Right atrium auricular region (tissue), 2 donors: Measurements from ENCODE around the gene NAV2. TPM values are rescaled to one million over a fixed set of nuclear protein-coding genes. Genes with fewer than 3 reads are reported as not detected.

Experiments used
- DNase-seq: peaks from one replicate; pipeline ENCODE4 v3.0.0-alpha.2; 2019; ENCODE audit warnings: low spot score
- H3K27ac ChIP-seq, 2 donors: fragments of 200-600 bp; sonication (generic); 1 replicate in 1 of 2; 2 replicates in 1 of 2; pipeline ENCODE4 v1.5.1; 2016 to 2019
- H3K27me3 ChIP-seq, 2 donors: fragments of 200-600 bp; sonication (generic); one replicate each; pipeline versions ENCODE4 v1.5.1 to v1.6.0; 2017 to 2019
- H3K36me3 ChIP-seq: fragments of 200-600 bp; sonication (generic); one replicate; pipeline ENCODE4 v1.5.1; 2016
- H3K4me1 ChIP-seq, 2 donors: fragments of 200-600 bp; sonication (generic); one replicate each; pipeline versions ENCODE4 v1.5.1 to v1.6.0; 2017 to 2019
- H3K4me3 ChIP-seq, 2 donors: fragments of 200-600 bp; sonication (generic); 1 replicate in 1 of 2; 2 replicates in 1 of 2; pipeline ENCODE4 v1.5.1; 2017 to 2019; ENCODE audit warnings: mild to moderate bottlenecking in 1 of 2, moderate library complexity in 1 of 2
- H3K9me3 ChIP-seq, 2 donors: fragments of 200-600 bp; sonication (generic); one replicate each; pipeline ENCODE4 v1.5.1; 2019
- CTCF ChIP-seq, 2 donors: fragments of 200-600 bp; sonication (generic); IDR thresholded peaks; one replicate each; pipeline ENCODE4 v1.5.1; 2019; ENCODE audit warnings: antibody characterized with exemption in 2 of 2
- total RNA-seq, 2 donors: library from RNA; depleted of rRNA; stranded (reverse); fragments of >200 nt; gene quantifications; one replicate each; pipeline ENCODE4 v1.1.0, GENCODE V29; 2016

Gene NAV2
- total RNA-seq, 2 donors from 2014 or later: 11.4 to 19.2 TPM

- peak overlapping the region in 1 of 2 donors; percentile 31 for H3K27ac ChIP-seq
- H3K36me3 ChIP-seq: no peaks in the 10 kb centered on the region
- H3K4me3 ChIP-seq: no peak overlapping the region
- H3K27me3 ChIP-seq: no peaks in the 10 kb centered on the region
- H3K4me1 ChIP-seq: peaks cover 0 to 46% of the 10 kb centered on the region in 2 donors
- no peak for TF ChIP-seq CTCF (IDR thresholded peaks at IDR 0.05)
- no peak for DNase-seq
- H3K9me3 ChIP-seq: no peaks in the 10 kb centered on the region
Observed at GRCh38 chr11:19789835-19790710, 77.4 kb downstream of the NAV2 start.

- H3K36me3 ChIP-seq: no peaks in the 10 kb centered on the region
- no peak for TF ChIP-seq CTCF (IDR thresholded peaks at IDR 0.05)
- no peaks in the 10 kb centered on the region for H3K27me3 ChIP-seq
- no peak for DNase-seq
- no peaks in the 10 kb centered on the region for H3K9me3 ChIP-seq
- H3K4me3 ChIP-seq: no peak overlapping the region
- no peak overlapping the region for H3K27ac ChIP-seq
- H3K4me1 ChIP-seq: peaks cover 0 to 49% of the 10 kb centered on the region in 2 donors
Observed at GRCh38 chr11:19790831-19791552, 78.4 kb downstream of the NAV2 start.

GRCh38 chr11:19792510-19792909, 79.9 kb downstream of the NAV2 start:
- no peaks in the 10 kb centered on the region for H3K27me3 ChIP-seq
- no peak overlapping the region for H3K4me3 ChIP-seq
- peaks cover 0 to 49% of the 10 kb centered on the region in 2 donors for H3K4me1 ChIP-seq
- H3K36me3 ChIP-seq: no peaks in the 10 kb centered on the region
- H3K27ac ChIP-seq: peak overlapping the region in 1 of 2 donors; percentile 30
- H3K9me3 ChIP-seq: no peaks in the 10 kb centered on the region
- DNase-seq: no peak
- no peak for TF ChIP-seq CTCF (IDR thresholded peaks at IDR 0.05)

DNA sequence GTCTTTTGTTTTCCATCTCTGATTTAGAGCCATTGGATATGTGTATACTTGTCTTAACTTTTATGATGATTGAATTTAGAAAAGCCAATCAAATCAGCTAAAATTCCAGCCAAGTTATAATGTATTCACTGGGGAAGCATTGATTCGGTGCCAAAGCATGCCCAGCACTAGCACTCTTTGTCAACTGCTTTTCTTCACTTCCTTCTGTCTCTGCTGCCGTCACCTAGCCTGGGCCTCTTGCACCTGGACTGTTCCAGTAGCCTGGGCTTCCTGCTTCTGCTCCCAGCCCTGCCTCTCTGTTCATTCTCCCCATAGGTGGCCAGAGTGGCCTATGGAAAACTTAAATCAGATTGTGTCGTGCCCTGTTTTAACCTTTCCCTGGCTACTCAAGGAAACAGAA, 80.7 kb downstream of the NAV2 start:
- H3K9me3 ChIP-seq: no peaks in the 10 kb centered on the region
- peak overlapping the region in 1 of 2 donors; percentile 40 for H3K27ac ChIP-seq
- no peak overlapping the region for H3K4me3 ChIP-seq
- no peak for TF ChIP-seq CTCF (IDR thresholded peaks at IDR 0.05)
- no peaks in the 10 kb centered on the region for H3K36me3 ChIP-seq
- H3K27me3 ChIP-seq: no peaks in the 10 kb centered on the region
- no peak for DNase-seq
- peaks cover 0 to 49% of the 10 kb centered on the region in 2 donors for H3K4me1 ChIP-seq

DNA sequence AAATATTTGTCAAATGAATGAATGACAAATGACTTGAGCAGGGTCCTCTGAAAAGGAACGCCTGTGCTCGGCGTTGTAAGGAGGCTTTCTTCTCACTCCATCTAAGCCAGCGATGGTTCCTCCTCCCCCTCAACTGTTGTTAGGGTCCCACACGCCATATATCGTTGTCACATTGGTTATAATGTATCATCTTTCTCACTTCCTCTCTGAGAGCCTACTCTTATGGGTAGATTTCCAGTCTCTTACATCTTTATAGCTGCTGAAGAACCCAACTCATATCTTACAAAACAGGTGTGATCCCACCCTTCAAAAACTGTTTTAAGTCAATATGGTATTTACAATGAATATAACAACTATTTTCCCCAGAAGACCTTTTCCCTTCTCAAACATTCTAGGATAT, 81.5 kb downstream of the NAV2 start:
- TF ChIP-seq CTCF (IDR thresholded peaks at IDR 0.05): no peak
- no peaks in the 10 kb centered on the region for H3K9me3 ChIP-seq
- DNase-seq: no peak

More for the DNA sequence above, 81.5 kb downstream of the NAV2 start:
- Histone ChIP-seq H3K27ac (no peak overlapping the region), H3K4me1 (peaks cover 0 to 52% of the 10 kb centered on the region in 2 donors), H3K27me3 (no peaks in the 10 kb centered on the region), H3K36me3 (no peaks in the 10 kb centered on the region), H3K4me3 (no peak overlapping the region)
